Measurements from ENCODE around the gene SSRP1.
"Not testable (repeated sequence)": the region's sequence is repeated elsewhere in the genome, so short reads cannot be mapped to it uniquely, and the experiment has no call there.

Gene SSRP1

GRCh38 chr11:57287884-57288283 is 47.8 kb downstream of the SSRP1 start:
- Histone ChIP-seq H3K27ac (ENCODE audit: low read length) (no peak overlapping the region), H3K4me3 (ENCODE audit: low read length) (no peak overlapping the region), H3K36me3 (ENCODE audit: control insufficient read depth, low read depth, low read length) (no peaks in the 10 kb centered on the region), H3K9me3 (ENCODE audit: control insufficient read depth, low read depth, low read length) (no peaks in the 10 kb centered on the region), H3K27me3 (ENCODE audit: control insufficient read depth, insufficient read depth, low read length) (no peaks in the 10 kb centered on the region), H3K4me1 (ENCODE audit: control insufficient read depth, low read depth, low read length) (peaks cover 25% of the 10 kb centered on the region), H3K9ac (ENCODE audit: low read length) (no peak overlapping the region)

GRCh38 chr11:57283231-57283990 is 52.3 kb downstream of the SSRP1 start:
- H3K9me3 ChIP-seq (ENCODE audit: control insufficient read depth, low read depth, low read length), result no peaks in the 10 kb centered on the region
- no peaks in the 10 kb centered on the region for H3K36me3 ChIP-seq (ENCODE audit: control insufficient read depth, low read depth, low read length)
- no peaks in the 10 kb centered on the region for H3K27me3 ChIP-seq (ENCODE audit: control insufficient read depth, insufficient read depth, low read length)
- H3K4me3 ChIP-seq (ENCODE audit: low read length), result no peak overlapping the region
- H3K4me1 ChIP-seq (ENCODE audit: control insufficient read depth, low read depth, low read length), result peaks cover 19% of the 10 kb centered on the region
- H3K9ac ChIP-seq (ENCODE audit: low read length), result no peak overlapping the region
- H3K27ac ChIP-seq (ENCODE audit: low read length), result no peak overlapping the region

- not testable (repeated sequence) for H3K27ac ChIP-seq (ENCODE audit: low read length); H3K9ac ChIP-seq (ENCODE audit: low read length); H3K4me3 ChIP-seq (ENCODE audit: low read length); H3K36me3 ChIP-seq (ENCODE audit: control insufficient read depth, low read depth, low read length); H3K9me3 ChIP-seq (ENCODE audit: control insufficient read depth, low read depth, low read length)
- H3K4me1 ChIP-seq (ENCODE audit: control insufficient read depth, low read depth, low read length), result peaks cover 27% of the 10 kb centered on the region
- peaks cover 12% of the 10 kb centered on the region for H3K27me3 ChIP-seq (ENCODE audit: control insufficient read depth, insufficient read depth, low read length)
Observed at GRCh38 chr11:57281546-57281945, 54.1 kb downstream of the SSRP1 start.

GRCh38 chr11:57279116-57279515 is 56.6 kb downstream of the SSRP1 start:
- Histone ChIP-seq H3K9ac (ENCODE audit: low read length) (no peak overlapping the region), H3K9me3 (ENCODE audit: control insufficient read depth, low read depth, low read length) (no peaks in the 10 kb centered on the region), H3K27me3 (ENCODE audit: control insufficient read depth, insufficient read depth, low read length) (peaks cover 12% of the 10 kb centered on the region), H3K36me3 (ENCODE audit: control insufficient read depth, low read depth, low read length) (no peaks in the 10 kb centered on the region), H3K27ac (ENCODE audit: low read length) (no peak overlapping the region), H3K4me3 (ENCODE audit: low read length) (no peak overlapping the region), H3K4me1 (ENCODE audit: control insufficient read depth, low read depth, low read length) (peaks cover 25% of the 10 kb centered on the region)

GRCh38 chr11:57278721-57279095 is 57.0 kb downstream of the SSRP1 start:
- Histone ChIP-seq H3K4me3 (ENCODE audit: low read length) (no peak overlapping the region), H3K27ac (ENCODE audit: low read length) (no peak overlapping the region), H3K9me3 (ENCODE audit: control insufficient read depth, low read depth, low read length) (no peaks in the 10 kb centered on the region), H3K9ac (ENCODE audit: low read length) (peak overlapping the region; percentile 7), H3K4me1 (ENCODE audit: control insufficient read depth, low read depth, low read length) (peaks cover 20% of the 10 kb centered on the region), H3K36me3 (ENCODE audit: control insufficient read depth, low read depth, low read length) (no peaks in the 10 kb centered on the region), H3K27me3 (ENCODE audit: control insufficient read depth, insufficient read depth, low read length) (peaks cover 12% of the 10 kb centered on the region)

- Histone ChIP-seq H3K9me3 (ENCODE audit: control insufficient read depth, low read depth, low read length) (no peaks in the 10 kb centered on the region), H3K27me3 (ENCODE audit: control insufficient read depth, insufficient read depth, low read length) (peaks cover 12% of the 10 kb centered on the region), H3K4me1 (ENCODE audit: control insufficient read depth, low read depth, low read length) (peaks cover 15% of the 10 kb centered on the region), H3K36me3 (ENCODE audit: control insufficient read depth, low read depth, low read length) (no peaks in the 10 kb centered on the region), H3K4me3 (ENCODE audit: low read length) (peak overlapping the region; percentile 2), H3K27ac (ENCODE audit: low read length) (no peak overlapping the region), H3K9ac (ENCODE audit: low read length) (peak overlapping the region; percentile 7)
Observed at GRCh38 chr11:57277845-57278720, 57.6 kb downstream of the SSRP1 start.

GRCh38 chr11:57276971-57277675 is 58.6 kb downstream of the SSRP1 start:
- no peak overlapping the region for H3K4me3 ChIP-seq (ENCODE audit: low read length)
- no peak overlapping the region for H3K9ac ChIP-seq (ENCODE audit: low read length)
- H3K27ac ChIP-seq (ENCODE audit: low read length), result no peak overlapping the region

GRCh38 chr11:57276169-57276970 is 59.3 kb downstream of the SSRP1 start:
- peaks cover 12% of the 10 kb centered on the region for H3K27me3 ChIP-seq (ENCODE audit: control insufficient read depth, insufficient read depth, low read length)
- H3K36me3 ChIP-seq (ENCODE audit: control insufficient read depth, low read depth, low read length), result no peaks in the 10 kb centered on the region
- H3K9me3 ChIP-seq (ENCODE audit: control insufficient read depth, low read depth, low read length), result no peaks in the 10 kb centered on the region
- no peak overlapping the region for H3K27ac ChIP-seq (ENCODE audit: low read length)
- H3K4me1 ChIP-seq (ENCODE audit: control insufficient read depth, low read depth, low read length), result peaks cover 15% of the 10 kb centered on the region
- H3K4me3 ChIP-seq (ENCODE audit: low read length), result no peak overlapping the region
- H3K9ac ChIP-seq (ENCODE audit: low read length), result no peak overlapping the region

More at GRCh38 chr11:57276971-57277675, 58.6 kb downstream of the SSRP1 start:
- H3K9me3 ChIP-seq (ENCODE audit: control insufficient read depth, low read depth, low read length), result no peaks in the 10 kb centered on the region
- peaks cover 15% of the 10 kb centered on the region for H3K4me1 ChIP-seq (ENCODE audit: control insufficient read depth, low read depth, low read length)
- H3K36me3 ChIP-seq (ENCODE audit: control insufficient read depth, low read depth, low read length), result no peaks in the 10 kb centered on the region
- H3K27me3 ChIP-seq (ENCODE audit: control insufficient read depth, insufficient read depth, low read length), result peaks cover 12% of the 10 kb centered on the region

All from iPS-18a (cell line).